H1 (cell line): Measurements from ENCODE around the gene SCD. TPM values are rescaled to one million over a fixed set of nuclear protein-coding genes. Genes with fewer than 3 reads are reported as not detected.

Source experiments
- CTCF ChIA-PET: fragments of 300-600 bp; sonication (Branson Sonifier 250); formaldehyde crosslinking; loops from one replicate; lab custom pipeline; 2021; ENCODE audit not compliant: partially characterized antibody; lab: Charles Lee
- POLR2A ChIA-PET: fragments of 300-600 bp; sonication (Branson Sonifier 250); formaldehyde crosslinking; loops from one replicate; lab custom pipeline; 2021; ENCODE audit warnings: inconsistent platforms; ENCODE audit not compliant: partially characterized antibody; lab: Charles Lee
- DNase-seq, 2 experiments: peaks; one replicate each; pipeline versions ENCODE4 v3.0.0 to v3.0.0-alpha.2; 2010 to 2022; ENCODE audit warnings: low spot score in 2 of 2, low read depth in 1 of 2, mixed read lengths in 1 of 2
- FAIRE-seq: peaks from 2 replicates; lab custom pipeline; 2011; peaks lifted over from hg19 to GRCh38; lab: Jason Lieb, UNC
- H2AFZ ChIP-seq: 2 replicates; pipeline ENCODE4 v1.8.1; 2012; ENCODE audit warnings: low read length, inconsistent platforms
- H2AK5ac ChIP-seq: 2 replicates; pipeline ENCODE4 v1.6.1; 2013; ENCODE audit warnings: low read depth, low read length
- H2BK120ac ChIP-seq: replicated peaks from 2 replicates; pipeline ENCODE3; 2013; ENCODE audit warnings: low read depth, low read length, inconsistent platforms
- H2BK12ac ChIP-seq: 2 replicates; pipeline ENCODE4 v1.6.1; 2013; ENCODE audit warnings: low read depth, low read length
- H2BK15ac ChIP-seq: 2 replicates; pipeline ENCODE4 v1.6.1; 2013; ENCODE audit warnings: low read length
- H2BK20ac ChIP-seq: 2 replicates; pipeline ENCODE4 v1.6.1; 2013; ENCODE audit warnings: low read length
- H2BK5ac ChIP-seq: 2 replicates; pipeline ENCODE4 v1.6.1; 2013; ENCODE audit warnings: low read depth, low read length
- H3K14ac ChIP-seq: 2 replicates; pipeline ENCODE4 v1.6.1; 2013; ENCODE audit warnings: inconsistent platforms; ENCODE audit not compliant: insufficient read length
- H3K18ac ChIP-seq: 2 replicates; pipeline ENCODE4 v1.6.1; 2013; ENCODE audit warnings: low read length; ENCODE audit errors: extremely low read depth
- H3K23ac ChIP-seq: 2 replicates; pipeline ENCODE4 v1.6.1; 2013; ENCODE audit warnings: inconsistent platforms; ENCODE audit not compliant: insufficient read length
- H3K23me2 ChIP-seq: 2 replicates; pipeline ENCODE4 v1.6.1; 2013; ENCODE audit warnings: low read depth, low read length
- H3K27ac ChIP-seq: 2 replicates; pipeline ENCODE4 v1.6.1; 2011; ENCODE audit warnings: low read depth, low read length, inconsistent platforms
- H3K27me3 ChIP-seq, 4 experiments: replicated peaks in 1 of 4; 1 replicate in 1 of 4; 2 replicates in 3 of 4; pipeline versions ENCODE4 v1.6.1 to v1.8.1; 2011 to 2013; ENCODE audit warnings: low read length in 3 of 4, mild to moderate bottlenecking in 3 of 4, inconsistent platforms in 2 of 4, mixed read lengths in 2 of 4, moderate library complexity in 1 of 4; ENCODE audit not compliant: control insufficient read depth in 3 of 4, insufficient read depth in 3 of 4; ENCODE audit errors: extremely low read depth in 1 of 4
- H3K36me3 ChIP-seq, 4 experiments: 2 replicates each; pipeline versions ENCODE4 v1.6.1 to v1.8.1; 2011 to 2013; ENCODE audit warnings: mild to moderate bottlenecking in 4 of 4, low read length in 3 of 4, moderate library complexity in 2 of 4, control low read depth in 1 of 4, inconsistent platforms in 1 of 4; ENCODE audit not compliant: insufficient read depth in 4 of 4, control insufficient read depth in 2 of 4
- H3K4ac ChIP-seq: replicated peaks from 2 replicates; pipeline ENCODE3; 2013; ENCODE audit warnings: low read length, low read depth, mixed read lengths, inconsistent platforms; ENCODE audit not compliant: insufficient read length
- H3K4me1 ChIP-seq, 4 experiments: replicated peaks in 1 of 4; 1 replicate in 1 of 4; 2 replicates in 3 of 4; pipeline versions ENCODE4 v1.6.1 to v1.8.1; 2011 to 2013; ENCODE audit warnings: low read length in 3 of 4, inconsistent platforms in 2 of 4, mixed read lengths in 1 of 4; ENCODE audit not compliant: insufficient read depth in 4 of 4, control insufficient read depth in 3 of 4
- H3K4me2 ChIP-seq, 2 experiments: 2 replicates each; pipeline versions ENCODE4 v1.6.1 to v1.8.1; 2011 to 2013; ENCODE audit warnings: low read depth in 2 of 2, low read length in 2 of 2, control low read depth in 1 of 2, inconsistent platforms in 1 of 2, mild to moderate bottlenecking in 1 of 2; ENCODE audit not compliant: insufficient read depth in 1 of 2
- H3K4me3 ChIP-seq, 4 experiments: fragments of 200-600, 300-600 bp in 1 of 4; sonication (generic), shearing (Covaris generic), sonication (Bioruptor Twin) in 1 of 4; 2 replicates each; pipeline versions ENCODE4 v1.5.1 to v1.8.1; 2011 to 2016; ENCODE audit warnings: low read length in 4 of 4, low read depth in 3 of 4, control low read depth in 2 of 4, inconsistent platforms in 2 of 4, mild to moderate bottlenecking in 2 of 4, mixed read lengths in 1 of 4, moderate library complexity in 1 of 4; ENCODE audit not compliant: insufficient read depth in 2 of 4; ENCODE audit errors: extremely low read depth in 1 of 4
- H3K56ac ChIP-seq: replicated peaks from 2 replicates; pipeline ENCODE3; 2013; ENCODE audit warnings: low read depth, mild to moderate bottlenecking, mixed read lengths, low read length, inconsistent platforms; ENCODE audit not compliant: insufficient read length
- H3K79me1 ChIP-seq: 2 replicates; pipeline ENCODE4 v1.6.1; 2013; ENCODE audit warnings: low read depth, low read length, control low read depth
- H3K79me2 ChIP-seq, 2 experiments: 2 replicates each; pipeline versions ENCODE4 v1.6.1 to v1.8.1; 2012 to 2013; ENCODE audit warnings: low read length in 2 of 2, mild to moderate bottlenecking in 2 of 2, inconsistent platforms in 1 of 2; ENCODE audit not compliant: insufficient read depth in 2 of 2, control insufficient read depth in 1 of 2
- H3K9ac ChIP-seq, 4 experiments: replicated peaks in 1 of 4; 1 replicate in 1 of 4; 2 replicates in 3 of 4; pipeline versions ENCODE4 v1.6.1 to v1.8.1; 2011 to 2013; ENCODE audit warnings: low read depth in 3 of 4, low read length in 3 of 4, control low read depth in 2 of 4, mild to moderate bottlenecking in 2 of 4, moderate library complexity in 2 of 4, inconsistent platforms in 1 of 4; ENCODE audit errors: extremely low read depth in 1 of 4
- H3K9me3 ChIP-seq, 2 experiments: 2 replicates each; pipeline versions ENCODE4 v1.6.1 to v1.8.1; 2012 to 2013; ENCODE audit warnings: mild to moderate bottlenecking in 2 of 2, moderate library complexity in 2 of 2, control low read depth in 1 of 2, inconsistent platforms in 1 of 2, low read depth in 1 of 2, low read length in 1 of 2, mixed read lengths in 1 of 2; ENCODE audit not compliant: insufficient read depth in 2 of 2
- H4K20me1 ChIP-seq, 2 experiments: replicated peaks in 1 of 2; 2 replicates each; pipeline versions ENCODE3 to v1.8.1; 2011 to 2013; ENCODE audit warnings: inconsistent platforms in 2 of 2, low read length in 2 of 2, mild to moderate bottlenecking in 1 of 2; ENCODE audit not compliant: insufficient read depth in 2 of 2, control insufficient read depth in 1 of 2
- H4K5ac ChIP-seq: 2 replicates; pipeline ENCODE4 v1.6.1; 2013; ENCODE audit warnings: low read length, low read depth, mixed read lengths, inconsistent platforms; ENCODE audit not compliant: insufficient read length
- H4K8ac ChIP-seq: 2 replicates; pipeline ENCODE4 v1.8.0; 2013; ENCODE audit warnings: mild to moderate bottlenecking, moderate library complexity, low read length, inconsistent platforms; ENCODE audit not compliant: insufficient read depth; ENCODE audit errors: extremely low read depth
- H4K91ac ChIP-seq: replicated peaks from 2 replicates; pipeline ENCODE3; 2013; ENCODE audit warnings: low read length, mixed read lengths, inconsistent platforms; ENCODE audit not compliant: insufficient read length
- BCL11A ChIP-seq, 2 experiments: IDR thresholded peaks; one replicate each; pipeline ENCODE4 v1.6.1; 2011; ENCODE audit warnings: low read depth in 2 of 2, low read length in 2 of 2, mild to moderate bottlenecking in 2 of 2
- CEBPB ChIP-seq: IDR thresholded peaks from 2 replicates; pipeline ENCODE4 v1.6.1; 2012; ENCODE audit warnings: low read depth, low read length
- JUN ChIP-seq: IDR thresholded peaks from 2 replicates; pipeline ENCODE4 v1.6.1; 2011; ENCODE audit warnings: low read depth, mild to moderate bottlenecking, improper control_type of control experiment, low read length
- KDM1A ChIP-seq: fragments of 200-600, 300-600 bp; sonication (generic); IDR thresholded peaks from 2 replicates; pipeline ENCODE4 v1.7.1; 2016; ENCODE audit warnings: mild to moderate bottlenecking, low read length, borderline replicate concordance
- KDM5A ChIP-seq: fragments of 200-600 bp; IDR thresholded peaks from 2 replicates; pipeline ENCODE4 v1.7.1; 2012; ENCODE audit warnings: mild to moderate bottlenecking, low read length, inconsistent platforms, mixed read lengths
- PHF8 ChIP-seq: fragments of 200-600 bp; sonication (generic); conservative IDR thresholded peaks from 2 replicates; pipeline ENCODE4 v1.7.1; 2012; ENCODE audit warnings: low read depth, mild to moderate bottlenecking, inconsistent platforms, low read length, moderate library complexity
- SIX5 ChIP-seq: IDR thresholded peaks from 2 replicates; pipeline ENCODE4 v1.6.1; 2011; ENCODE audit warnings: mild to moderate bottlenecking, low read depth, low read length
- SRF ChIP-seq: IDR thresholded peaks from 2 replicates; pipeline ENCODE4 v1.6.1; 2011; ENCODE audit warnings: mild to moderate bottlenecking, low read depth, low read length, moderate library complexity
- TEAD4 ChIP-seq: IDR thresholded peaks from 2 replicates; pipeline ENCODE4 v1.6.1; 2012; ENCODE audit warnings: low read depth, low read length, inconsistent platforms, mixed read lengths
- WGBS, 2 experiments: shearing (Covaris generic) in 1 of 2; methylation state at CpG; one replicate each; pipeline versions ENCODE4 v1.1.6 to v1.1.7; 2013 to 2015; ENCODE audit warnings: low lambda C conversion rate in 2 of 2, mixed read lengths in 2 of 2, inconsistent platforms in 1 of 2, low coverage in 1 of 2, missing lambda C conversion rate in 1 of 2; ENCODE audit not compliant: insufficient replicate concordance in 2 of 2, insufficient coverage in 1 of 2, insufficient read length in 1 of 2; ENCODE audit errors: extremely low coverage in 1 of 2, missing lambda C conversion rate in 1 of 2; 5-methylcytosine and 5-hydroxymethylcytosine counted together
- polyA plus RNA-seq, 7 experiments: library from polyadenylated mRNA; depleted of rRNA in 3 of 7; stranded (reverse) in 5 of 7; unstranded in 2 of 7; fragments of >200 nt in 5 of 7; fragments of 200-250 nt in 2 of 7; gene quantifications; 1 replicate in 5 of 7; 2 replicates in 1 of 7; 4 replicates in 1 of 7; pipeline versions ENCODE4 v1.2.1 to v1.2.3, GENCODE V29; 2011 to 2013; ENCODE audit warnings: missing spikeins in 2 of 7, mixed read lengths in 2 of 7
- total RNA-seq: library from RNA; stranded (reverse); fragmentation: NEBNext Ultra II Directional; extraction: Animal tissue kit (Norgen Biotek cat#: 25700); gene quantifications from 2 replicates; pipeline ENCODE4 v1.2.1, GENCODE V29; 2021
- TF ChIP-seq, protein P1 (sequence below): IDR thresholded peaks from 2 replicates; pipeline ENCODE4 v1.6.1; 2012; ENCODE audit warnings: low read length, inconsistent platforms

SCD gene
- total and polyA plus RNA-seq, 2 of the 8 experiments (the other 6 are each of a cell fraction or from before 2014, with no cell fraction given), result 397 to 621 TPM

DNA sequence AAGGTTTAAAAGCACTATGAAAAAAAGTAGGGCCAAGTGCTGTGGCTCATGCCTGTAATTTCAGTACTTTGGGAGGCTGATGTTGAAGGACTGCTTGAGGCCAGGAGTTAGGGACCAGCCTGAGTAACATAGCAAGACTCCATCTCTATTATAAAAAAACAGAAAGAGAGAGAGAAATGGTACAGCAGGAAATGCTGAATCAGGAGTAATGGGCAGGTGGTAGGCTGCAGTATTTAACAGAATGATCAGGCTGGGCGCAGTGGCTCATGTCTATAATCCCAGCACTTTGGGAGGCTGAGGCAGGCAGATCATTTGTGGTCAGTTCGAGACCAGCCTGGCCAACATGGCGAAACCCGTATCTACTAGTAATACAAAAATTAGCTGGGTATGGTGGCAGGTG lies 49.6 kb downstream of the SCD start:
- no peak overlapping the region for H2AFZ ChIP-seq
- H4K5ac ChIP-seq, result no peak overlapping the region
- H3K4me3 ChIP-seq, result no peak overlapping the region
- H3K18ac ChIP-seq, result no peak overlapping the region
- no peak overlapping the region for H3K14ac ChIP-seq
- H3K4me1 ChIP-seq, result no peaks in the 10 kb centered on the region
- H3K23ac ChIP-seq, result no peak overlapping the region
- no peak overlapping the region for H2BK120ac ChIP-seq
- no peaks in the 10 kb centered on the region for H3K79me1 ChIP-seq
- DNase-seq (no peak), FAIRE-seq (no peak)
- no peak overlapping the region for H4K91ac ChIP-seq
- no peak overlapping the region for H3K4me2 ChIP-seq
- H2BK20ac ChIP-seq, result no peak overlapping the region
- no peak overlapping the region for H3K27ac ChIP-seq
- WGBS, 2 experiments, result 93% methylated on average over 4 of the region's 4 CpGs; no CpG with 5 or more reads in 1 of the 2 experiments
- no peaks in the 10 kb centered on the region for H3K36me3 ChIP-seq
- H2BK15ac ChIP-seq, result no peak overlapping the region
- H4K8ac ChIP-seq, result no peak overlapping the region
- no peak overlapping the region for H3K9ac ChIP-seq
- no peak overlapping the region for H3K56ac ChIP-seq
- no peak overlapping the region for H2BK5ac ChIP-seq
- POLR2A ChIA-PET, result no interaction called here
- TF ChIP-seq PHF8 (no peak), BCL11A (IDR thresholded peaks at IDR 0.05; ENCODE audit: low read depth in 2 of 2, low read length in 2 of 2) (no peak), CEBPB (no peak), JUN (no peak), TEAD4 (no peak), KDM5A (no peak), KDM1A (no peak), SRF (no peak), SIX5 (no peak)
- TF ChIP-seq, protein P1, sequence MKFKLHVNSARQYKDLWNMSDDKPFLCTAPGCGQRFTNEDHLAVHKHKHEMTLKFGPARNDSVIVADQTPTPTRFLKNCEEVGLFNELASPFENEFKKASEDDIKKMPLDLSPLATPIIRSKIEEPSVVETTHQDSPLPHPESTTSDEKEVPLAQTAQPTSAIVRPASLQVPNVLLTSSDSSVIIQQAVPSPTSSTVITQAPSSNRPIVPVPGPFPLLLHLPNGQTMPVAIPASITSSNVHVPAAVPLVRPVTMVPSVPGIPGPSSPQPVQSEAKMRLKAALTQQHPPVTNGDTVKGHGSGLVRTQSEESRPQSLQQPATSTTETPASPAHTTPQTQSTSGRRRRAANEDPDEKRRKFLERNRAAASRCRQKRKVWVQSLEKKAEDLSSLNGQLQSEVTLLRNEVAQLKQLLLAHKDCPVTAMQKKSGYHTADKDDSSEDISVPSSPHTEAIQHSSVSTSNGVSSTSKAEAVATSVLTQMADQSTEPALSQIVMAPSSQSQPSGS, result no peak
- H3K9me3 ChIP-seq, result no peaks in the 10 kb centered on the region
- no peak overlapping the region for H2AK5ac ChIP-seq
- no peaks in the 10 kb centered on the region for H3K79me2 ChIP-seq
- H3K23me2 ChIP-seq, result no peaks in the 10 kb centered on the region
- CTCF ChIA-PET, result interaction anchor here (0.7 to 1.5 kb wide), 4 partner anchors 42 to 112 kb away, joined by 3 to 4 read pairs (median 3); no protein-coding TSS in a partner anchor
- H2BK12ac ChIP-seq, result no peak overlapping the region
- no peaks in the 10 kb centered on the region for H4K20me1 ChIP-seq
- no peaks in the 10 kb centered on the region for H3K27me3 ChIP-seq
- H3K4ac ChIP-seq, result no peak overlapping the region
